ENCODE data around the gene TECTA. TPM values are rescaled to one million over a fixed set of nuclear protein-coding genes. Genes with fewer than 3 reads are reported as not detected.
"Not testable (repeated sequence)": the region's sequence is repeated elsewhere in the genome, so short reads cannot be mapped to it uniquely, and the experiment has no call there.

The TECTA gene
- polyA plus RNA-seq, 3 donors = 0.45 TPM; not detected in 2

- Histone ChIP-seq H3K9ac (ENCODE audit: insufficient read depth, low read length, poor library complexity, severe bottlenecking) (no peak overlapping the region), H3K36me3 (replicated peaks in 1 of 2; ENCODE audit: control insufficient read depth in 1 of 2, insufficient read depth in 2 of 2, low read length in 2 of 2) (no peaks in the 10 kb centered on the region), H2AFZ (ENCODE audit: insufficient read depth, low read depth, low read length, poor library complexity, severe bottlenecking) (no peak overlapping the region), H3K4me1 (ENCODE audit: control insufficient read depth in 1 of 2, insufficient read depth in 2 of 2, low read length in 2 of 2) (no peaks in the 10 kb centered on the region), H3K4me3 (replicated peaks in 1 of 3; ENCODE audit: low read depth in 2 of 3, low read length in 3 of 3) (no peak overlapping the region), H4K20me1 (ENCODE audit: insufficient read depth, low read length) (no peaks in the 10 kb centered on the region), H3K4me2 (replicated peaks; ENCODE audit: extremely low read depth, low read length, poor library complexity, severe bottlenecking) (no peak overlapping the region), H3K27ac (ENCODE audit: low read depth in 1 of 2, low read length in 2 of 2) (no peak overlapping the region), H3K27me3 (ENCODE audit: control insufficient read depth in 2 of 2, insufficient read depth in 2 of 2, low read length in 2 of 2) (peaks cover 0 to 7% of the 10 kb centered on the region in 2 donors), H3K9me3 (replicated peaks in 1 of 2; ENCODE audit: control insufficient read depth in 1 of 2, insufficient read depth in 1 of 2, low read length in 2 of 2) (no peaks in the 10 kb centered on the region), H3K79me2 (ENCODE audit: insufficient read depth, low read length) (no peaks in the 10 kb centered on the region)
- 93% methylated on average over 12 of the region's 12 CpGs for WGBS (ENCODE audit: insufficient coverage)
- H3K27me3 Mint-ChIP-seq (ENCODE audit: low read depth in 3 of 3) = peaks cover 1 to 10% (median 9%) of the 10 kb centered on the region in 3 donors
- peaks cover 0 to 2% (median 0%) of the 10 kb centered on the region in 7 donors for H3K9me3 Mint-ChIP-seq
- no peaks in the 10 kb centered on the region for H3K36me3 Mint-ChIP-seq
- no peak overlapping the region for H3K27ac Mint-ChIP-seq
- intact Hi-C loops (cut with micrococcal nuclease) = no loop called here
- TF ChIP-seq CTCF (IDR thresholded peaks at IDR 0.05) = no peak
- DNase-seq = no peak
- no peaks in the 10 kb centered on the region for H3K4me1 Mint-ChIP-seq
- H3K4me3 Mint-ChIP-seq = no peak overlapping the region
Measured at GRCh38 chr11:121237686-121238658, 136.9 kb downstream of the TECTA start.

GRCh38 chr11:121238956-121239355, 137.9 kb downstream of the TECTA start:
- Histone ChIP-seq H3K27me3 (ENCODE audit: control insufficient read depth in 2 of 2, insufficient read depth in 2 of 2, low read length in 2 of 2) (peaks cover 0 to 3% of the 10 kb centered on the region in 2 donors), H3K9me3 (replicated peaks in 1 of 2; ENCODE audit: control insufficient read depth in 1 of 2, insufficient read depth in 1 of 2, low read length in 2 of 2) (no peaks in the 10 kb centered on the region), H2AFZ (ENCODE audit: insufficient read depth, low read depth, low read length, poor library complexity, severe bottlenecking) (no peak overlapping the region), H3K27ac (ENCODE audit: low read depth in 1 of 2, low read length in 2 of 2) (no peak overlapping the region), H3K9ac (ENCODE audit: insufficient read depth, low read length, poor library complexity, severe bottlenecking) (no peak overlapping the region), H3K4me3 (replicated peaks in 1 of 3; ENCODE audit: low read depth in 2 of 3, low read length in 3 of 3) (no peak overlapping the region), H3K36me3 (replicated peaks in 1 of 2; ENCODE audit: control insufficient read depth in 1 of 2, insufficient read depth in 2 of 2, low read length in 2 of 2) (no peaks in the 10 kb centered on the region), H3K4me2 (replicated peaks; ENCODE audit: extremely low read depth, low read length, poor library complexity, severe bottlenecking) (no peak overlapping the region), H3K79me2 (ENCODE audit: insufficient read depth, low read length) (no peaks in the 10 kb centered on the region), H3K4me1 (ENCODE audit: control insufficient read depth in 1 of 2, insufficient read depth in 2 of 2, low read length in 2 of 2) (no peaks in the 10 kb centered on the region), H4K20me1 (ENCODE audit: insufficient read depth, low read length) (no peaks in the 10 kb centered on the region)
- H3K4me1 Mint-ChIP-seq = no peaks in the 10 kb centered on the region
- H3K4me3 Mint-ChIP-seq = no peak overlapping the region
- peaks cover 0 to 12% (median 9%) of the 10 kb centered on the region in 3 donors for H3K27me3 Mint-ChIP-seq (ENCODE audit: low read depth in 3 of 3)
- intact Hi-C loops (cut with micrococcal nuclease) = no loop called here
- no peak for TF ChIP-seq CTCF (IDR thresholded peaks at IDR 0.05)
- H3K9me3 Mint-ChIP-seq = peaks cover 0 to 2% (median 0%) of the 10 kb centered on the region in 7 donors
- no peaks in the 10 kb centered on the region for H3K36me3 Mint-ChIP-seq
- DNase-seq = no peak
- H3K27ac Mint-ChIP-seq = no peak overlapping the region

- intact Hi-C loops (cut with micrococcal nuclease); H3K9me3 ChIP-seq (replicated peaks in 1 of 2; ENCODE audit: control insufficient read depth in 1 of 2, insufficient read depth in 1 of 2, low read length in 2 of 2); H3K4me1 ChIP-seq (ENCODE audit: control insufficient read depth in 1 of 2, insufficient read depth in 2 of 2, low read length in 2 of 2); H3K36me3 ChIP-seq (replicated peaks in 1 of 2; ENCODE audit: control insufficient read depth in 1 of 2, insufficient read depth in 2 of 2, low read length in 2 of 2); H3K27ac Mint-ChIP-seq; H3K4me2 ChIP-seq (replicated peaks; ENCODE audit: extremely low read depth, low read length, poor library complexity, severe bottlenecking); H3K4me3 ChIP-seq (replicated peaks in 1 of 3; ENCODE audit: low read depth in 2 of 3, low read length in 3 of 3); H4K20me1 ChIP-seq (ENCODE audit: insufficient read depth, low read length); H3K4me3 Mint-ChIP-seq; H2AFZ ChIP-seq (ENCODE audit: insufficient read depth, low read depth, low read length, poor library complexity, severe bottlenecking); H3K36me3 Mint-ChIP-seq; H3K79me2 ChIP-seq (ENCODE audit: insufficient read depth, low read length); H3K27me3 ChIP-seq (ENCODE audit: control insufficient read depth in 2 of 2, insufficient read depth in 2 of 2, low read length in 2 of 2); H3K4me1 Mint-ChIP-seq; H3K27me3 Mint-ChIP-seq (ENCODE audit: low read depth in 3 of 3); H3K27ac ChIP-seq (ENCODE audit: low read depth in 1 of 2, low read length in 2 of 2); DNase-seq; H3K9ac ChIP-seq (ENCODE audit: insufficient read depth, low read length, poor library complexity, severe bottlenecking); H3K9me3 Mint-ChIP-seq: not testable (repeated sequence)
- WGBS (ENCODE audit: insufficient coverage) = 98% methylated on average over 5 of the region's 5 CpGs
Measured at GRCh38 chr11:121240001-121240400, 139.0 kb downstream of the TECTA start.

Measured in CD14-positive monocyte (primary cell).